ENCODE data around the gene AEN. TPM values are rescaled to one million over a fixed set of nuclear protein-coding genes. Genes with fewer than 3 reads are reported as not detected.
A peak's percentile ranks its signal among the peaks of the same experiment; 100 is the strongest.

The AEN gene, protein sequence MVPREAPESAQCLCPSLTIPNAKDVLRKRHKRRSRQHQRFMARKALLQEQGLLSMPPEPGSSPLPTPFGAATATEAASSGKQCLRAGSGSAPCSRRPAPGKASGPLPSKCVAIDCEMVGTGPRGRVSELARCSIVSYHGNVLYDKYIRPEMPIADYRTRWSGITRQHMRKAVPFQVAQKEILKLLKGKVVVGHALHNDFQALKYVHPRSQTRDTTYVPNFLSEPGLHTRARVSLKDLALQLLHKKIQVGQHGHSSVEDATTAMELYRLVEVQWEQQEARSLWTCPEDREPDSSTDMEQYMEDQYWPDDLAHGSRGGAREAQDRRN
- 4.9 TPM for polyA plus RNA-seq (ENCODE audit: insufficient read length)

DNA sequence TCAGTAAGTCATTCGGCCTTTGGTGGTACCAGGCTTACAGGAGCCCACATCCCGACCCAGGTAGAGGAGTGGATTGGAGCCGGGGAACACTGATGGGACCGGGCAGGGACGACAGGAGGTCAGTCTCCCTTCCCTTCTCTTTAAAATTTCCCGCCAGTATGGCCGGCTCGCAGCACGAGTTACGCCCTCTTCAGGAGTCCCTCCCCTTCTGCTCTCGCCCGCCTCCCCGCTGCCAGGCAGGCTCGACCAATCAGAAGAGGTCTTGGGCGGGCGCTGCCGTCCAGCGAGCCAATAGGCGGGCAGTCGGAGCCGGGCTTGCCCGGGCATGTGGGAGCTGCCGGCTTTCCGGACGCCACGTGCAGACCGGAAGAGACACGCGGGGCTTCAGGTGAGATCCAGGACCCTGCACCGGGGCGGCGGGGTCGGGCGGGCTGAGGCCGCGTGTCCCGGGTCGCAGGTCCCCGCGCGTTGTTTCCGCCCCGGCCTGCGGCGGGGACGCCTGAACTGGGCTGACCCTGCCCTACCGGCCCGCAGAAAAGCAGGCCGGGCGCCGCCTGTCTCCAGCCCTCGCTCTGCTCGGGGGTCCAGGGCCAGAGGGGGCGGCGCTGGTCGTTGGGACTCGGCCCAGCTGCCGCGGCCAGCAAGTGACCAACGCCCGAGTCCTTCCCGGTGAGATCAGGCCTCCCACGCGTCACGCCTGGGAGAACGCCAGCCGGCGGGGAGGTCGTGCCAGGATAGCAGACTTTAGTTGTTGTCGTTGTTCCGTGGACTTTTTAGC, at the start of gene AEN:
Gene AEN, plus strand, starts transcription at position 346 of the 778 bp plus-strand sequence. CDS start 4,870 bp downstream, outside the sequence.
- DNase-seq (ENCODE audit: low read depth): peak; percentile 85

DNA sequence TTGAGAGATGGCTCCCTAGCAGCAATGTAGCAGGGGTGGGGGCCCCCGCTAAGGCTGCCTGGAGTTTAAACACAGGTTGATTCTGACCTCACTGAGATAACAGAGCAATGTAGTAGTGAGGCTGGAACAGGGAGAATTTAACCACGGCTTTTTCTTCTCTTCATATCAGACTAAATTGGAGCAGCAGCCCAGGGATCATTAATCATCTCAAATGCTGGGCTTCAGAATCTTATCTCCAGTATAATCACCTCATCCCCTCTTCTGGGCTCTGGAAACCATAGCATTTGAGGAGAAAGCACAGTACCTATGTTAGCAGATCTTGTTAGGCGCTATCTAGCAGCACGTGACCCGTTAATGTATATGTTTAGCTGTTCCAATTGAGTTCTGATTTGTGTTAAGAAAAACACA, 49.3 kb upstream of the AEN start:
- no peak for DNase-seq (ENCODE audit: low read depth)

DNA sequence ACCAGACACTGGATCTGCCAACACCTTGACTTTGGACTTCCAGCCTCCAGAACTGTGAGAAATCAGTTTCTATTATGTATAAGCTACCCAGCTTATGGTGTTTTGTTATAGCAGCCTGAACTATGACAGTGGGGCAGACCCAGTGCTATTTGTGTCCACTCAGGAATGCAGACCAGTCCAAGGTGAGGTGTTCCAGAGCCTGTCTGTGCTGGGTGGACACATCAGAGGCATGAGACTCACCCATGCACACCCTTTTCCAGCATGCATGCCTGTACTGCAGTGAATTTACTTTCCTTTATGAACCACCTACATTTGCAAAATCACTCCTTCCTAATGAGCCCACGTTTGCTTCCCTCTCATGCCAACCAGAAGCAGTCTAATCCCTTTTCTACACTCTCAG, 47.1 kb upstream of the AEN start:
- no peak for DNase-seq (ENCODE audit: low read depth)

DNA sequence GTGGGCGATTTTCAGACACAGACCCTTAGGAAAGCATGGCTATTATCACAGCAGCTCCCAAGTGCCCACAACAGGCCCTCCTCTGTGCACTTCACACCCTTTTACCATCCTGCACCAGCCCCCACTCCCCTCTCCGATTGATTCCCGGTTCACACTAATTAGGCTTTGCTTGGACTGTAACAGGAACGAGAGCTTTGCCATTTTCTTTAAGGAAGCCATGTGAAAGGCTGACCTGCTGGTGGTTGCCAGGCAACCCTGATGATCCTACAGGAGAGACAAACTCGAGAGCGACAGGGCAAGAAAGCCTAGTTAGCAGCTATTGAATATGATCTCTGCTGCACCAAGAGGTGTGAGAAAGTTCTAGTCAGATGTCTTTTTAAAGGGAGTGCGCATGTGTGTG, 46.5 kb upstream of the AEN start:
- DNase-seq (ENCODE audit: low read depth): no peak

DNA sequence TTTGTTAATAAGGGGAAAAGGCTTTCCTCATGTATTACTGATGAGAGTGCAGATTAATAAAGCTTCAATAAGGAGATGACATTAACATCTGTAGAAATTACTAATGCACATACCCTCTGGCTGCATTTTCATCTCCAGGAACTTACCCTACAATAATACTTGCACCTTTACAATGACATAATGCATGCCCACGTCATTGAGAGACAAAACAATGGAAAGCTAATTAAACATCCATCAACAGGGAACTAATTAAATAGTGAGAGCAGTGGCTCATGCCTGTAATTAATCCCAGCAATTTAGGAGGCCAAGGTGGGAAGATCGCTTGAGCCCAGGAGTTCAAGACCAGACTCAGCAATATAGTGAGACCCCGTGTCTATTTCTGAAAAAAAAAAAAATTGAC, 41.8 kb upstream of the AEN start:
- DNase-seq (ENCODE audit: low read depth): no peak

DNA sequence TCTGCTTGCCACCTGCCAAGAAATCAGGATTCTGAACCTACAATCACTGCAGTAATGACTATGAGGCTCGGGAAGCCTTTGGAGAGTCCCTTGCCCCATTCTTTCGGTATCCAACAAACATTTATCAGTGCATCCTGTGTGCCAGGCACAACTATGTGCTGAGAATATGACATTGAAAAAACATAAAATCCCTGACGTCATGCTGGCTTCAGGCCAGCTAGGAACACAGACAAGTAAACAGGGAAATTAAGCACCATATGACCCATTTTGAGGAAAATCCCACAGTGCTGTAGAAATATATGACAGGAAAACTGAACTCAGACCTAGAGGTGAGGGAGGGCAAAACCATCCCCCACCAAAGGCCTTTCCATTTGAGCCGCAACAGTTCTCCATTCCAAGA, 40.6 kb upstream of the AEN start:
- DNase-seq (ENCODE audit: low read depth): no peak

DNA sequence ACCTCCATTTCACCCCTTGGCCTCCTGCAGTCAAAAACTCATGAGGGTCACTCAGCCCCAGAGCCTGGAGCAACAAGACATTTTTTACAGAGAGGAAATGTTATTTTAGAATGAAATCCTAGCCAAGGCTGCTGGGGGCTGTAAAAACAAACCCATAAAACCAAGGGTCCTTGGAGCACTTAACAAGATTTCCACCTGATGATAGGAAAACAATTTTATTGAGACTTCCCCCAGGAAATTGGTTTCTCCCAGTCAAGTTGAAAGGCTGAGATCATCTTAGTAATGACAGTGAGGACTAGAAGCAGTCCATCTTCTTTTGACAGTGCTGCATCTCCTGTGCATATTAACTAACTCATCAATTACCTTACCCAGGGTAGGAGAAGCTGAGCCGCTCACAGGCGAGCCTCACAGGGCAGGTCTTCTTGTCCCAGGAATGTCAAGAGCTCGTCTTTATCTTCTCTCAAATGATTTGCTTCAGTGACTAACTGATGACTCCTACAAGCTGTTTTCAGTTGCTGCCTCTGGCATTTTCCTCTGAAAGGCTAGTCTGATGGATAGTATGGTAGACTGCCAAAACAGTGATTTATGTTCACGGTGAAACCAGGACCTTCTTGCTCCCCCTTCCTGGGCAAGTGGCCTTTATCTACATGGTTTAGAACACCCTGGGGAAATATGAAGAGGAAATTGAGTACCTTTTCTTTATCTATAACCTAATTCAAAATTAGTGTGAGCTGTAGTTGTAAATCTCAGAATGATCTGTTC, 34.6 kb upstream of the AEN start:
- no peak for DNase-seq (ENCODE audit: low read depth)

DNA sequence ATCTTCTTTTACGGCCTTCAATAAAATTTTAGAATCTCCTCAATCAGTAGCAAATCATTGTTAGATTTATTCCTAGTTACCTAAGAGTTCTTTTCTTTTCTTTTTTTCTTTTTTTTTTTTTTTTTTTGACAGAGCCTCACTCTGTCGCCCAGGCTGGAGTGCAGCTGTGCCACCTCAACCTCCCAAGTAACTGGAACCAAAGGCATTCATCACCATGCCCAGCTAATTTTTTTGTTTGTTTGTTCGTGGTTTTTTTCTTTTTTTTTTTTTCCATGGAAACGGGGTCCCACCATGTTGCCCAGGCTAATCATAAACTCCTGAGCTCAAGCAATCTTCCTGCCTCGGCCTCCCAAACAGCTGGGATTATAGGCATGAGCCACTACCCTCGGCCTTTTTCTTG, 30.4 kb upstream of the AEN start:
- no peak for DNase-seq (ENCODE audit: low read depth)

DNA sequence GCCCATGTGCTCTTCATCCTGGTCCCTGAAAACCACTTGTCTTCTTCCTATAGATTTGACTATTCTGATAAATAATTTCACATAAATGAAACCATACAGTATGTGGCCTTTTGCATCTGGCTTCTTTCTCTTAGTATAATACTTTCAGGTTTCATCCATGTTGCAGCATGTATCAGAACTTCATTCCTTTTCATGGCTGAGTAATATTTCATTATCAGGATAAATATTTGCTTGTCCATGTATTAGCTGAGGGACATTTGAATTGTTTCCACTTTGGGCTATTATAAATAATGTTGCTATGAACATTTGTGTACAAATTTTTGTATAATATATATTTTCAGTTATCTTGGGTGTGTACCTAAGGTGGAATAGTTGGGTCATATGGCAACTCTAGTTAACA, 29.8 kb upstream of the AEN start:
- DNase-seq (ENCODE audit: low read depth): no peak

DNA sequence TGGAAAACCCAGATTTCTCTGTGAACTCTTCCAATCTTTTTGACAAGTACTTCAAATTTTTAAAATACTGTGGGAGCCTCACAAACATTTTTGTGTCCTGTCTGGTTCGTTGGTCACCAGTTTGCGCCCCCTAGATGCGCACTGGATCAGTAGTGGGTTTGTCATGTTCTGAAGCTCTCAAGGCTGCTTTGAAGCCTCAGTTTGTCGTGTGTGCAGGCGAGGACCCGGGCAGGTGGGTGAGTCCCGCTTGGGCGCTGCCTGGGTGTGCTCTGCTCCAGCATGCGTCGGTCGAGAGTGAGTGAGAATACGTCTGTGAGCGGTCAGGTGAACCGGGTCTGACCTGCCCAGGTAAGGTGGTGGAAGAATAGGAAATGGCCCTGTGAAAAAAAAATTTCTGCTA, 17.3 kb upstream of the AEN start:
- no peak for DNase-seq (ENCODE audit: low read depth)

DNA sequence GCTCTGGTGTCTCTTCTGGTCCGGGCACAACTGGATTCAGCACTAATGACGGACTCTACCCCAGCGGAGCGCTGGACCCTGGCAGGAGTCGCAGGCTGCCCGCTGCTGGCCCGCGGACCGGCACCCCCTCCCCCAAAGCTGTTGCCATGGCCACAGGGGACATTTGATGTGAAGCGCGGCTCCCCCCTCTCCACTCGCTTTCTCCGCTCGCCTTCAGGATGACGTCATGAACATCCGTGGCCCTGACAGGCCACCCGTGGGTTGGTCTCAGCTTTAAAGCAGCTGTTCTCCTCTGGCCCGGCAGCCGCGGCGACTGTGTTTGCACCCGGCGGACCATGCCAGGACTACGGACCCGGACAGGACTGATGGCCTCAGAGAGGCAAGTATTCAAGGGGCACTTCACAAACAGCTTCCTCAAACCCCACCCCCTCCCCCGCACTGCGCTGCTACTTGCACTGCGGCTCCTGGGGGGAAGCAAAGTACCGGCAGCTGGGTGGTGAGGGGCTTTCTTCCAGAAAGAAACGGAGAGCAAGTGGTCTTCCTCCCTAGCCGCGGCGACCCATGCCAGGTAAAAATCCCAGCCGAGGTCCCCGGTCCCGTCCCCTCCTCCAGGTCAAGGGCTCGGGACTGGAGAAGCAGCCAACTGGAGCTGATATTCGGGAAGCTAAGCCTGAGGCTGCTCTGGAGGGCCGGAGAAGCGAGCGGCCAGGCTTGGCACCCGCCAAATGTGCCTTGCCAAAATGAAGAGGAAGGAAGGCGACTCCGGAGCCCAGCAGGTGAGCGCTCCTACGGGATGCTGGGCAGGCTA, 16.6 kb upstream of the AEN start:
- DNase-seq (ENCODE audit: low read depth): no peak

DNA sequence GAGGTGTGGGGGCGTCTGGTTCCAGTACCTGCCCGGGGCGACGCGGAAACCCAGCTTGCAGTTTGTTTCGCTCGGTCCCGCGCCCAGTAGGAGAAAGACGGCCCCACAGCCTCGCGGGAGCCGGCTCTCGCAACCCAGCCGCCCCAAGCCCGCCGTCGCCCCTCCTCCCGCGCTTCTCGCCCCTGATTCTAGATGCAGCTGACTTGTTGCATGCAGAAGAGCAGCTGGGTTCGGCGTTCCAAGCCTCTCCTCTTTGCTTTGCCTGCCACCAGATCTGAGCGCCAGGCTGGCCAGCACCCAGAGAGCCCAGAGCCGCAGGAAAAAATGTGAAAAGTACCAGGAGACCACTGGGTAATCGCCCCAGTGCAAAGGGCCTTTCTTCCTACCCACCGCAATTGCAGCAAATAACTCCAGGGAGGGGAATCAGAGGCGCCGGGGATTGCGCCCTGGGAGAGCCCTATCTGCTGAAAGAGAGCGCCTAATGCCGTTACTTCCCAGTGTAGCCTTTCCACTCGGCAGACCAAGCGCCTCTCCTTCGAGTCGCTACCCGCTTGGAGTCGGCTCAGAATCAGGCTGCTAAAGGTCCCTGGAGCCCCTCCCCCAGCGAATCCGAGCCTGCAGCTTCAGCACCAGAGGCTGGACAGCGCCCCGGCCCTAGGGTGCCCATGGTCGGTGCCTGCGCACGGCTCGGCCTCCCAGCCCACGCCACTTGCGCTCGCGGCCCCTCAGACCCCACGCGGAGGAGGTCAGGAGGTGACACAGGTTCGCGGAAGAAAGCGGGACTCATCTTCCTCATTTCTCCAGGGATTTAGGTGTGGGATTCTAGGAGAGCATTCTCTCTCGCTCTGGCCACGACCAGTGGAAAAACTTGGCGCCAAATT, 15.7 kb upstream of the AEN start:
- no peak for DNase-seq (ENCODE audit: low read depth)

DNA sequence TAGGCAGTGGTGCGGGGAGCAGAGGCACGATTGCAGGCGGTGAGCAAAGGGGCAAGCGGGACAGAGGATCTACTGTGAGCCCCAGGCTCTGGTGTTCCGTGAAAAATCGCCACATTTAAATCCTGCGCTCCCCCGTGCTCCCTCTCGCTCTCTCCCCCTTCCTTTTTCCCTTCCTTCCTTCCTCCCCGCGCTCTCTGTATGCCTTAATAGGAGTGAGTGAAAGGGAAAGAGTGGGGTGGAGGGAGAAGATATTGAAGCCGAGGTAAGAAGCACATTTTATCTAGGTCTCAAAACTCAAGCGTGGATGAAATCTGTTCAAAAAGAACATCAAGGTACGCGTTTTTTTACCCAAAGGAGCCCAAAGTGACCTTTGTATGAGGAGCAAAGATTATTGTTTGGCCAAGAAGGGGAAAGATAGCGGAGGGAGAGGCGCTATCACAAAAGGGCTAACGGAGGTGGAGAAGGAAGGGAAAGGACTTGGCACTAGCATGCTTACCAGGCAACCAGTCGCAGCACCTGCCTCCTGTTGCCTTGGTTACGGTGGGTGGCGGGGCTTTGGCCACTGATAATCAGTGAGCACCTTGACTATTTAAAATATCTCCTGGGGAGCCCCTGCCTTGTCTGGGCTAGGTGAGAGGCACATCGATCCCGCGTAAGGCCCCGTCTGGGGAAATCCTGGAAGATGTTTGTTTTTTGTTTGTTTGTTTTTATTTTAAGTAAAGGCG, 14.9 kb upstream of the AEN start:
- no peak for DNase-seq (ENCODE audit: low read depth)

DNA sequence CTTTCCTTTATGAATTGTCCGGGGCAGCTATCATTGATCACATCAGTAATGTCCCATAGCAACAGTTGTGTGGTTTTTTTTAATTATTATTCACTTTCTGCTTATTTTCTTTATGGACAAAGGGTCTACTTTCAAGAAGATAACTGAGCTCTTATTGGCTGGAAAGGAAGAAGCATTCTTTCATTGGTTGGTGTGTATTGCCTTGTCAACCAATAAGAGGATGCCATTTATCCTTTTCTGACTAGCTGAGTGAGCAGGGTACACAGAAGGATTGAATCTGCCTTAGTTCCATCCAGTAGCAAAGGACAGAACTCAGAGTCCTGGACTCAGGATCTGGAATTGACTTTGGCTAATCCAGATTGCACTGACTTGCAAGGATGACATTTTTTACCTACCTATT, 13.2 kb upstream of the AEN start:
- no peak for DNase-seq (ENCODE audit: low read depth)

DNA sequence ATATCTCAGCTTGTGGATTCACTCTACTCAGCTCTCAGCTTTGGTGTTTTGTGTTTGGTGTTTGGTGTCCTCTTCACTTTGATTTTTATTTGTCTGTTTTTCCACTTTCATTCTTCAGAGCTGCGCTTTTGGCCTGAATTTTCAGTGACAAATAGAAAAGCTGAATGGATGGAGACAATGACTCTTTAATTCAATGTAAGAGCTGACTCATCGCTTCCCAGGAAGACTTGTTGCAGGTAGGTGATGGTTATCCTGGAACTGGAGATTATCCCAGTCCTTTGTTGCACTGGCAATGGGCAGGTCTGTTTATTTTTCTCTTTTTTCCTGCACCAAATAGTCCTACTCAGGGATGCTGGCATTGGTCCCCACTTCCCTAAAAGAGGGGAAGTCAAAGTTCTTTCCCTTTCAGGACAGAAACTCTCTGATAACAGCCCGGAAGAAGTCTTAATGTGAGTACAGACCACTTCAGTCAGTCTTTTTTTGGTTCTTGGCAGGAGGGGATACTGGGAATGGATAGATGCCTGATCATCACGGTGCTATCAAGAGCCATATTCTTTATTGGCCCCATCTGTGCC, 12.4 kb upstream of the AEN start:
- DNase-seq (ENCODE audit: low read depth): no peak

DNA sequence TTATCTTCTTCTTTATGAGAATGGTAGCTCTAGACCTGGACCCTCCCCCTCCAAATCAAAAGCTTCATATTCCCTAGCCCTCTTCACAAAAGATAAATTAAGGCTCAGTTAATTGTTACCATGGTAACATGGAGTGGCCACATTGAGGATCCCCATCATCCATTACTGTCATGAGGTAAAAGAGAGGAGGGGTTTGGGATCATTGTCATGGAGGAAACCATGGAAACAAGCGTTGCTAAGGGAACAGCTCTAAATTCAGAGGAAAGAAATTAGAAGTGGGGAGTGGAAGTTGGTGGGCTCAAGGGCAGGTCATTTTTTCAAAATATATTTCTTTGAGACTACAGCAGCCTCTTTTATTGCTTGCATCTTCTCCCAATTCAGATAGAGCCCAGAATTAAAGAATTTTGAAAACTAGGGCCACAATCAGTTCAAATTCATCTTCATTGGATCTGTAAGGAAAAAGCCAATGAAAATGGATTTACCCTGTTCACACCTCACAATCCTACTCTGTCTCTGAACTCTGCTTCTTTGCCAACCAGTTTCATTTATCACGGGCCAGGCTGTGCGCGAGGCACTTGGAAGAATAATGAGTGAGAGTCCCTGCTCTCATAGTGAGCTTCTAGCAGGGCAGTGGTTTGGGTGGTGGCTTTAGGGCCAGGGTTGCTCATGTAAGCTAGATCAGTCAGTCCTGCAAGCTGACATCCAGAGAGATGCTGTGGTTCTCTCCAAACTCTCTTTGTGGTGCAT, 11.6 kb upstream of the AEN start:
- DNase-seq (ENCODE audit: low read depth): no peak

DNA sequence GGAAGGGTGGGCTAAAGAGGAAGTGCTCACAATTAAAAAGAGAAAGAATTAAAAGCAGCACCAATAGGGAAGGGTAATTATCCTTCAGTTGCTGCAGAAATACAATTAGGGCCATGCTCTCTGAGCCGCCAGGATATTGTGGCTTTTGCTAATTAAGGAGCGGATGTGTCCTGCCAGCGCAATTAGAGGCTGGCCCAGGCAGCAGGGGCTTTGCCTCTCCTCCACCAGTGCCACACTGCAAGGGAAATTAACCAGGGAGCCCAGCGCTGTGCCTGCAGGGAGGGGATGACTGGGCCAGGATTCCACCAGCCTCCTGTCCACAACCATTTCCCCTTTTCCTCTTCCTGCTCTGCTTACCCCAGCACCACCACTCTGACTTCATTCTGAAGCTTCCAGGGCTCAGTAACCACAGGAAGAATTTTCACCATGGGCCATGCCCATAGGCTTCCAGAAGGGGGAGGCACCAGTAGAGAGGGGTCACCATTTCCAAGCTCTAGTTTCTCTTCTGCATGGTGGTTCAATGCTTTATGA, 10.4 kb upstream of the AEN start:
- DNase-seq (ENCODE audit: low read depth): no peak

DNA sequence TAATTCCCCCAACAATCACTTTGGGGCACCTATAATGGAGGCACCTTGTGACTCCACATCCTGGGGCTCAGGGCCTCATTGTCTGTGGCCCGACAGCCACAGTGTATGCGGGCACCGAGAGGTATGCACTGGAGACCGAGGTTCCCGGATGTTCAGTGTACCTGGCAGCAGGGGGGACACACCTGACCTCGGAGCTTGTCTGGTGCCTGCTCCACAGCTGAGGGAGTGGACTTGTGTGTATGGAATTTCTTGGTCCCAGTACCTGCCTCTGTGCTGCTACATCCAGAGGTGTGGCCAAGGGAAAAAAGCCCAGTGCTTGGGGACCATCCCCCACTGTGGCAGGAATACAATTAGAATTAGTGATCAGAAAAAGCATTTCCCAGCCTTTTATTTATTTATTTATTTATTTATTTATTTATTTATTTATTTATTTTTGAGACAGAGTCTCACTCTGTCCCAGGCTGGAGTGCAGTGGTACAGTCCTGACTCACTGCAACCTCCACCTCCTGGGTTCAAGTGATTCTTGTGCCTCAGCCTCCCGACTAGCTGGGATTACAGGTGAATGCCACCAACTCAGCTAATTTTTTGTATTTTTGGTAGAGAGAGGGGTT, 8.8 kb upstream of the AEN start:
- DNase-seq (ENCODE audit: low read depth): no peak

Measured in forelimb muscle (tissue), 1 donor.